CD4-positive, alpha-beta T cell (primary cell): Measurements from ENCODE around the gene SMIM14. TPM values are rescaled to one million over a fixed set of nuclear protein-coding genes. Genes with fewer than 3 reads are reported as not detected.
"Not testable (repeated sequence)": the region's sequence is repeated elsewhere in the genome, so short reads cannot be mapped to it uniquely, and the experiment has no call there.

Experiments
- ATAC-seq: fragments of 200-7000 bp; cut with Tn5 transposase; one replicate; pipeline ENCODE4 v1.10.0; 2022; ENCODE audit warnings: mild to moderate bottlenecking; ENCODE audit not compliant: poor library complexity
- CTCF ChIA-PET: fragments of 350-600 bp; sonication (Branson Sonifier 250); formaldehyde crosslinking; loops from one replicate; lab custom pipeline; 2021; ENCODE audit warnings: antibody characterized with exemption, inconsistent platforms; lab: Charles Lee
- POLR2A ChIA-PET: fragments of 350-600 bp; sonication (Branson Sonifier 250); formaldehyde crosslinking; loops from one replicate; lab custom pipeline; 2021; ENCODE audit warnings: antibody characterized with exemption, inconsistent platforms; lab: Charles Lee
- DNase-seq, 14 experiments: peaks; one replicate each; pipeline ENCODE4 v3.0.0-alpha.2; 2013 to 2020; ENCODE audit warnings: mixed read lengths in 2 of 14
- H3K27ac ChIP-seq, 2 donors: one replicate each; pipeline versions ENCODE4 v1.5.1 to v1.7.0; 2013; ENCODE audit warnings: low read length in 2 of 2, low read depth in 1 of 2, mild to moderate bottlenecking in 1 of 2
- H3K27me3 ChIP-seq, 2 experiments: 1 replicate in 1 of 2; 2 replicates in 1 of 2; pipeline versions ENCODE4 v1.6.1 to v1.7.0; 2013; ENCODE audit warnings: low read length in 2 of 2, control low read depth in 1 of 2, mild to moderate bottlenecking in 1 of 2, moderate library complexity in 1 of 2; ENCODE audit not compliant: insufficient read depth in 2 of 2, control insufficient read depth in 1 of 2
- H3K36me3 ChIP-seq: one replicate; pipeline ENCODE4 v1.6.1; 2013; ENCODE audit warnings: low read length, control low read depth; ENCODE audit not compliant: insufficient read depth
- H3K4me1 ChIP-seq: one replicate; pipeline ENCODE4 v1.6.1; 2013; ENCODE audit warnings: low read length, control low read depth; ENCODE audit not compliant: insufficient read depth
- H3K4me3 ChIP-seq: one replicate; pipeline ENCODE4 v1.5.1; 2013; ENCODE audit warnings: mild to moderate bottlenecking, low read length, moderate library complexity
- H3K9me3 ChIP-seq, 2 experiments: 1 replicate in 1 of 2; 2 replicates in 1 of 2; pipeline versions ENCODE4 v1.6.1 to v1.7.0; 2013; ENCODE audit warnings: low read length in 2 of 2, mild to moderate bottlenecking in 2 of 2, control low read depth in 1 of 2, moderate library complexity in 1 of 2; ENCODE audit not compliant: control insufficient read depth in 1 of 2, insufficient read depth in 1 of 2
- H3K27ac Mint-ChIP-seq: one replicate; pipeline ENCODE4 v1.8.0; 2020; ENCODE audit warnings: mixed read lengths
- H3K27me3 Mint-ChIP-seq: one replicate; pipeline ENCODE4 v1.8.0; 2021; ENCODE audit warnings: mixed read lengths
- H3K36me3 Mint-ChIP-seq: one replicate; pipeline ENCODE4 v1.8.0; 2021; ENCODE audit warnings: low read depth, mixed read lengths
- H3K4me1 Mint-ChIP-seq: one replicate; pipeline ENCODE4 v1.8.0; 2021; ENCODE audit warnings: low read depth, mixed read lengths
- H3K4me3 Mint-ChIP-seq: one replicate; pipeline ENCODE4 v1.8.0; 2020; ENCODE audit warnings: mild to moderate bottlenecking, mixed read lengths
- H3K9me3 Mint-ChIP-seq: one replicate; pipeline ENCODE4 v1.8.0; 2020; ENCODE audit warnings: mixed read lengths
- intact Hi-C, 2 experiments: fragments of 100-400 bp; cut with DNase I in 1 of 2; cut with micrococcal nuclease in 1 of 2; formaldehyde crosslinking; loops; one replicate each; pipeline versions ENCODE4 v1.15.1 to v1.9.0; 2023 to 2025; cut with DNase I, micrococcal nuclease
- total RNA-seq, 174 experiments: library from RNA in 2 of 174; stranded (reverse) in 2 of 174; gene quantifications; one replicate each; pipeline ENCODE4 v1.2.3 and lab custom pipeline; 2021 to 2026
- TF ChIP-seq, protein P1 (sequence below): fragments of 200-600 bp; IDR thresholded peaks from one replicate; pipeline ENCODE4 v1.8.0; 2022; ENCODE audit warnings: antibody characterized with exemption, mild to moderate bottlenecking

SMIM14 gene
- total RNA-seq, 2 experiments from 2014 or later: 2.0 to 3.1 TPM

DNA sequence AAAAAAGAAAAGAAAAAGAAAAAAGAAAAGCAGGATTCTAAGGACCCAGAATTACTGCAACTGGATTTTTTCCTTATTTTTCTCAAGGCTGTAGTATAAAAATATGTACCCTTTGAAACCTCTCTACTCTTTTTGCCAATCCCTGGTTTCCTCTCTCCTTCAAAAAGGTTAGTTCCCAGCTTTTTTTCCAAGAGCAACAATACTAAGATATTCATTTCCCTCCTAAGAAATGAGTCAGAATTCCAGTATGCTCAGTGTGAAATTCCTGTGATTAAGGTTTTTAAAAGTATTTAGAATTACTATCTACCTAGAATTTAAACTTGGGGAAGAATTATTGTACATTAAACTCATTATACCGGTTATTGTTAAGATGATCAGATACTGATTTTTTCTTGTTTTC is 22.0 kb downstream of the SMIM14 start:
- TF ChIP-seq, protein P1, sequence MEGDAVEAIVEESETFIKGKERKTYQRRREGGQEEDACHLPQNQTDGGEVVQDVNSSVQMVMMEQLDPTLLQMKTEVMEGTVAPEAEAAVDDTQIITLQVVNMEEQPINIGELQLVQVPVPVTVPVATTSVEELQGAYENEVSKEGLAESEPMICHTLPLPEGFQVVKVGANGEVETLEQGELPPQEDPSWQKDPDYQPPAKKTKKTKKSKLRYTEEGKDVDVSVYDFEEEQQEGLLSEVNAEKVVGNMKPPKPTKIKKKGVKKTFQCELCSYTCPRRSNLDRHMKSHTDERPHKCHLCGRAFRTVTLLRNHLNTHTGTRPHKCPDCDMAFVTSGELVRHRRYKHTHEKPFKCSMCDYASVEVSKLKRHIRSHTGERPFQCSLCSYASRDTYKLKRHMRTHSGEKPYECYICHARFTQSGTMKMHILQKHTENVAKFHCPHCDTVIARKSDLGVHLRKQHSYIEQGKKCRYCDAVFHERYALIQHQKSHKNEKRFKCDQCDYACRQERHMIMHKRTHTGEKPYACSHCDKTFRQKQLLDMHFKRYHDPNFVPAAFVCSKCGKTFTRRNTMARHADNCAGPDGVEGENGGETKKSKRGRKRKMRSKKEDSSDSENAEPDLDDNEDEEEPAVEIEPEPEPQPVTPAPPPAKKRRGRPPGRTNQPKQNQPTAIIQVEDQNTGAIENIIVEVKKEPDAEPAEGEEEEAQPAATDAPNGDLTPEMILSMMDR: no peak

DNA sequence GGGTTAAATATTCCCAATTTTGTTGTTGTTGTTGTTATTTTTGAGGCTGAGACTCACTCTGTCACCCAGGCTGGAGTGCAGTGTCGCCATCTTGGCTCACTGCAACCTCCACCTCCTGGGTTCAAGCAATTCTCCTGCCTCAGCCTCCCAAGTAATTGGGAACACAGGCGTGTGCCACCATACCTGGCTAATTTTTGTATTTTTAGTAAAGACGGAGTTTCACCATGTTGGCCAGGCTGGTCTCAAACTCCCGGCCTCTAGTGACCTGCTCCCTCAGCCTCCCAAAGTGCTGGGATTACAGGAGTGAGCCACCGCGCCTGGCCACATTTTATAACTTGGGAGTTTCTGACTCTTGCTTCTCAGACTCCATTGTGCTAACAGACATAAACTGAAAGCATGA is 22.6 kb downstream of the SMIM14 start:
- H3K36me3 Mint-ChIP-seq, H3K9me3 Mint-ChIP-seq, CTCF ChIA-PET, H3K27me3 ChIP-seq, H3K4me3 Mint-ChIP-seq, H3K36me3 ChIP-seq, H3K27me3 Mint-ChIP-seq, H3K9me3 ChIP-seq, H3K27ac ChIP-seq, H3K27ac Mint-ChIP-seq, DNase-seq, H3K4me1 ChIP-seq, H3K4me3 ChIP-seq, POLR2A ChIA-PET, ATAC-seq, H3K4me1 Mint-ChIP-seq, intact Hi-C loops: not testable (repeated sequence)

More for the DNA sequence above, 22.0 kb downstream of the SMIM14 start:
- Mint-ChIP-seq H3K36me3 (peaks cover 7% of the 10 kb centered on the region), H3K27ac (no peak overlapping the region), H3K4me1 (no peaks in the 10 kb centered on the region), H3K9me3 (no peaks in the 10 kb centered on the region), H3K4me3 (no peak overlapping the region), H3K27me3 (no peaks in the 10 kb centered on the region)
- no peak overlapping the region for H3K4me3 ChIP-seq
- no peak overlapping the region for H3K27ac ChIP-seq
- no peaks in the 10 kb centered on the region for H3K4me1 ChIP-seq
- ChIA-PET CTCF (no interaction called here), POLR2A (no interaction called here)
- H3K36me3 ChIP-seq: no peaks in the 10 kb centered on the region
- intact Hi-C loops: no loop called here
- no peak for DNase-seq
- ATAC-seq: no peak
- H3K27me3 ChIP-seq: no peaks in the 10 kb centered on the region
- no peaks in the 10 kb centered on the region for H3K9me3 ChIP-seq

DNA sequence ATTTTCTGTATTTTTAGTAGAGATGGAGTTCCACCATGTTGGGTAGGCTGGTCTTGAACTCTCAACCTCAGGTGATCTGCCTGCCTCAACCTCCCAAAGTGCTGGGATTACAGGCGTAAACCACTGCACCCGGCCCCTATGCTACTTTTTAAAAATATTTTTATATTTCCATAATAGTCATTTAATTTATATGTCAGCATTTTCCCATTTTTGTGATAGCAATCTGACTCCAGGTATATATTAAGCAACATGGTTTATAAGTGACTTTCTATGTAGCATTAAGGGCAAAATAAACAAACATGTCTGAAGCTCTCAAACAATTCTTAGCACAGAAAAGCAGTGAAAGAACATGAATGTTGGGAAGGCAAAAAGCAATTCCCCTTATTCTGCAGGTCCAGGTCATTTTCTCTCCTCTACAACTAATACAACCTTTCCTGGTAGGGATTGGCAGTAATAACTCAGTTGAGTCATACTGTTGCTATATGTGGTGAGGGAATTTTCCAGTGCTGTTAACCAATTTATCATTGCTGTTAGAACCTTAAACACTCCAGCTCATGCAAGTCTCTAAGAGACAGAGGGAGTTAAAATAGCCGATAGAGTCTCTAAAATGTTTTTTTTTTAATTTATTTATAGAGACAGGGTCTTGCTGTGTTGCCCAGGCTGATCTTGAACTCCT is 24.0 kb downstream of the SMIM14 start:
- Histone ChIP-seq H3K27me3 (no peaks in the 10 kb centered on the region), H3K27ac (no peak overlapping the region), H3K36me3 (no peaks in the 10 kb centered on the region), H3K9me3 (no peaks in the 10 kb centered on the region), H3K4me3 (no peak overlapping the region), H3K4me1 (no peaks in the 10 kb centered on the region)
- H3K4me3 Mint-ChIP-seq: no peak overlapping the region
- TF ChIP-seq, protein P1: no peak
- no peaks in the 10 kb centered on the region for H3K9me3 Mint-ChIP-seq
- H3K4me1 Mint-ChIP-seq: no peaks in the 10 kb centered on the region
- CTCF ChIA-PET: no interaction called here
- H3K27me3 Mint-ChIP-seq: no peaks in the 10 kb centered on the region
- intact Hi-C loops: no loop called here
- POLR2A ChIA-PET: no interaction called here
- ATAC-seq: no peak
- H3K27ac Mint-ChIP-seq: no peak overlapping the region
- peaks cover 16% of the 10 kb centered on the region for H3K36me3 Mint-ChIP-seq
- no peak for DNase-seq

DNA sequence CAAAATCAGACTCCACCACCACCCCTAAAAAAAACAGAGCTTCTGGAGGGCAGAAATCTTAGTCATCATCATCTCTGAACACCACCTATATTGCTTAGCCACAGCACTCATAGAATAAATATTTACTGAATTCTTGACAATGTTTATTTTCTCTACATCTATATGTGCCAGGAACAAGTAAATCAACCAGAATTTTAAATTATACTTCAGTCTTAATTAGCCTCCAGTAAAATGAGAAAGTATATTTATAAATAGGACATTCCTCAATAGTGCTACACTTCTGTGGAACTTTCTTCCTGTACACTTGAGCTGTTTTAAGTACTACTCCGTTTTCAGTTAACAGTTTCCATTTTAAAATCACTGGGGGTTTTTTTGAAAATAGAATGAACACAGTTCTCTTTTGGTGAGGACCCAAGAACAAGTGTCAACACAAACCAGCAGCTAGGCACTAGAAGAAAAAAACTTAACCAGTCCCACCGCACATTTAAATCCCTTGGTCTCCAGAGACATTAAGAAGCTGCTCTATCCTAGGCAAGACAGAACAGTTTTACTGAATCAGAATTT is 25.5 kb downstream of the SMIM14 start:
- Mint-ChIP-seq H3K27ac (no peak overlapping the region), H3K9me3 (no peaks in the 10 kb centered on the region), H3K27me3 (no peaks in the 10 kb centered on the region), H3K4me3 (no peak overlapping the region), H3K4me1 (no peaks in the 10 kb centered on the region), H3K36me3 (peaks cover 23% of the 10 kb centered on the region)
- POLR2A ChIA-PET: no interaction called here
- no peaks in the 10 kb centered on the region for H3K9me3 ChIP-seq
- ATAC-seq (no peak), DNase-seq (no peak)
- H3K36me3 ChIP-seq: no peaks in the 10 kb centered on the region
- no peak overlapping the region for H3K4me3 ChIP-seq
- H3K27me3 ChIP-seq: no peaks in the 10 kb centered on the region
- TF ChIP-seq, protein P1: no peak
- CTCF ChIA-PET: no interaction called here
- no peaks in the 10 kb centered on the region for H3K4me1 ChIP-seq
- intact Hi-C loops: no loop called here
- H3K27ac ChIP-seq: no peak overlapping the region
